Stimulated activated CD8-positive, alpha-beta memory T cell treated with anti-CD3 and anti-CD28 coated beads, Interleukin-4, amount 100 ng/mL, for 1 hour (primary cell): Measurements from ENCODE around the gene BMAL1.

Experiments used
- DNase-seq, 2 donors: peaks; one replicate each; pipeline ENCODE4 v3.0.0-alpha.2; 2020; ENCODE audit warnings: low read depth in 2 of 2, low spot score in 1 of 2

Gene BMAL1

DNA sequence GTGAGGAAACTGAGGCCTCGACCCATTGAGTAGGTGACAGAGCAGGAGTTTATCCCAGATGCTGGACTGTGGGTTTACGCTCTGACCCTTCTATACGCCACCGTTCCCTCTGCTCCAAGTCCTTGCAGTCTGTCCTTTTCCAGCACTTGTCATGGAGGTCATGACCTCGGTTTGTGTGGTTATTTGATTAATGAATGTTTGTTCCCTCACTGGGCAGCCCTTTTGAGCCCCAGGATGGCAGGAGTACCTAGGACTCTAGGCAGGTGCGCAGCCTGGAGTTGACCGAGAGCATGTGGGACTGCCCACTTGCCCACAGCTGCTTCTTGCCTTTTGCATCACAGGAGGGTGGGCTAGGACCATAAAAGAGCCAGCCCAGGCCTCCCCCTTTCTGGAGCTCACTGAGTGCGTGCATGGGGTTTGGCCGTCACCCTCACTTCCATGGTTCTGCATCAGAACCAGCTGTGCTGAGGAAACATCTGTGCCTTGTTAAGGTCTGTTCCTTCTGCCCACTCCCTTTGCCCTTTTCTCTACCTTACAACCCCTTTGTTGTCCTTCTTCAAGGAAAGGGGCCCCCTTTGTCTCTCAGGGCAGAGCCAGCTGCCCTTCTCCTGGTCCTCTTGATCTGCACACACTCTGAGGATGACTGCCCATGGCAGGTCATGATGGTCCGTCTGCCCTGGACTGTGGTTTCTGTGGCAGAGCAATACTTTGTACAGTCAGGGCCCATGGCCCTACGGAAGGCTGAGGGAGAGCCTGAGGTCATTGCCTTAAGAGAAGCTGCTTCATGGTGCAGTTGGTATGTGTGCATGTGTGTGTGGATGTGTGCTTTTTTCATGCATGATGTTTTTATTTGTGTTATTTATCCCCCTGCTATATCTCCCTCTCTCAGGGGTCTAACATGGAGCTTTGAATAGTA, 38.2 kb downstream of the BMAL1 start:
- DNase-seq, result no peak

DNA sequence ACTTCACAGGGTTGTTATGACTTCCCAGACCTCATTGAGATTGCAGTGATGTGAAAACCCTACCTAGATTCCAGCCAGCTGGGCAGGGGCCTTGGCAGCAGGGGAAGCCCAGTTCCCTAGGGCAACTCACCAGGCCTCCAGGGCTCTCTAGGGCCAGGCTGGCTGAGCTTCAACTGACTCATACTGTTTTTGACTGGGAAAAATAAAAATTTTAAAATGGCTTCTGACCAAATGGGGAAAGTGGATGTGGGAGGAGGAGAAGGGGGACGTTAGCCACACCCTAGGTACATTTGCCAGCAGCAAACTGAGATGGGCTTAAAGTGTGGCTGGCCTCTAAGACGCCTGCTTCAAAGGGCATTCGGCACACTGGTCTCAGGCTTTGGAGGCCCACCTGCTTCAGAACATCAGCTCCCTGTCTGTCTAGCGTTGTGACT, 39.0 kb downstream of the BMAL1 start:
- DNase-seq, result no peak

DNA sequence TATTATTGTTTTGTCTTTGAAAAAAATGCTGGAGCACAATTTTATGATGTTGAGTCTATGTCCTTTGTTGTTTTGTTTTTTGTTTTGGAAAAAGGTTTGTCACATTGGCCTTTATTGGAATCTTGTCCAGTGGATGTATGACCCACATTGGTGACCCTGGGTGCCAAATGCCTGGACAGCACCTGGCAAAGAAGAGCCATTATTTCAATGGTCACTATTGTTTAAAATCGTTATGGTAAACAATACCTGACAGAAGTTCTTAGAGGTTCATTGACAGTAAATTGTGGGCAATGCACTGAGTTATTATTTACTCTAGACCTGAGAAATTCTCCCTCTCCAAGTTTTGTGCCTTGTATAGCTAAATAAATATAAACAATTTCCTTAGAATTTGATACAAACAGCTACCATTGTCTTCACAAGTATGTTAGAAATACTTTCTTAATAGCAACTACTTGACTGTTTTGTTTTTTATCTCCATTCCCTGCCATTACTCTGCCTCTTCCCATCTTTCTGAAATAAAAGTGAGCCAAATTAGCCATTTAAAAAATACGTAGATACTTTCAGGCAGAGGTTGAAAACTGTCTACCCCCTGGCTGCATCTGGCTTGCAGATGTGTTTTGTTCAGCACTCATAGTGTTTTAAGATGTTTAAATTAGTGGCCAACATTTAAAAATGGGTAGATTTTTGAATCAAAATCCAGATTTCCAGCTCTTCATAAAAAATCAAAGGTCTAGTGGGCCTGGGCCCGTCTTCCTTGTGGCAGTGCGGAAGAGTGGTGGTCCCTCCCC, 39.9 kb downstream of the BMAL1 start:
- DNase-seq, result no peak

DNA sequence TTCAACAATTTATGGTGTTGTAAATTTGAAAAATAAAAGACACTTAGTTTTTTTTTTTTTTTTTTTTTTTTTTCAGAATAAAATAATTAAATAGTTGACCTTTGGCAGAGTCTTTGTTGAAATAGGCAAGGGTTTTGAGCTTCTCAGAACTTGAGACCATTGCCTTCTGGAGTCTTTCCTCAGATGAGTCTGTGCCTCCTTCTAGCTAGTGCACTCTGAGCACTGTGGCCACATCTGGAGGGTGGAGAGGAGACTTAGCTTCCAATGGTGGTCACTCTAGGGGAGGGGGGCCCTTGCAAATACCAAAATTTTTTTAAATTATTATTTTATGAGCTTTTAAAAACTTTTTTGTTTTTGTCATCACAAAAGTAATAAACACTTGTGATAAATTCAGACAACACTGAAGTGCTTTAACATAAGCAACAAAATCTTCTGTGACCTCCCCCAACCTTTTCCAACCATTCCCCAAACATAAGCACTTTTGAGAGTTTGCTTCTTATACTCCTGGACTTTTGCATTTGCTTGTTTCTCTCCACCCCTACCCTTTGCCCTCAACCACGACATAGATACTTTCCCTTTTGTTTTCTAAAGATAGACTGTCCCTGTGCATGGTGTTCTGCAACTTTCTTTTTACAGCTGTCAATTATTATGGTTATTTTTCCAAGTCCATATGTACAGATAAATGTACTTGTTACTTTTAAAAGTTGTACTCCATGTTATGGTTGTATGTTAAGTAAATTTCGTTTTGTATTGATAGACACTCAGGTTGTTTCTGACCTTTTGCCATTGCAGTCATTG, 41.1 kb downstream of the BMAL1 start:
- DNase-seq, result no peak

DNA sequence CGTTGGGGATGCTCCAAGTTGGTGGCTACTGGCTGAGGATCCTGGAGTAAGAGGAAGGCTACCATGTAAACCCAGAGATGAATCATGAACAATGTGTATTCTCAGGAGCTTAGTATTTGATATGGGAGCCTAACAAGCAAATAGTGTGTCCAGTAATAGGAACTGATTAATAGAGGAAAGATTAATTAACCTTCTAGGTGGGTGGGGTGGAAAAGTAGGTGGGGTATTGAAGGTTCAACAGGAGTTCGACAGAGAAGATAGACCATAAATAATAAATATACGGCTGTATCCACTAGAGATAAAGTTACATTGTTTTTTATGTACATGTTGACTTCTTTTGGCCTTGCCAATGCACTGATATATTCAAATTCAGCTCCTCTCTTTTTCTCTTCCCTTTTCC, 43.1 kb downstream of the BMAL1 start:
- no peak for DNase-seq

DNA sequence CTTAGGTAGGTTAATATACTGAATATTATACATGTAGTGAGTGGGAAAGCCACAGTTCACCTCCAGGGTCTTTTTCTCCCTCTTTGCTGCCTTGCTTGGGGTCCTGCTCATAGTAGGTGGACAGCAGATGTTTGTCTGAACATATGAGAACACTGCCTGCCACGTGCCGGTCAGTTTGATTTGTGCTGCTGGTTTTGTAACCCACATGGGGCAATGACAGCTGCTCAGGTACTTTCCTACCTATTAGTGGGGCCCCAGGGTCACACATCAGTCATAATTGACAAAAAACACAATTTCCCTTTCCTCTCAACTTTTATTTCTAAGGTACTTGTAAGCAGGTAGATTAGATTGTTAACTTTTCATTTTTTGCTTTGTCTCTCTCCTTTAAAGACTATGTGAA, 43.8 kb downstream of the BMAL1 start:
- DNase-seq, result no peak

DNA sequence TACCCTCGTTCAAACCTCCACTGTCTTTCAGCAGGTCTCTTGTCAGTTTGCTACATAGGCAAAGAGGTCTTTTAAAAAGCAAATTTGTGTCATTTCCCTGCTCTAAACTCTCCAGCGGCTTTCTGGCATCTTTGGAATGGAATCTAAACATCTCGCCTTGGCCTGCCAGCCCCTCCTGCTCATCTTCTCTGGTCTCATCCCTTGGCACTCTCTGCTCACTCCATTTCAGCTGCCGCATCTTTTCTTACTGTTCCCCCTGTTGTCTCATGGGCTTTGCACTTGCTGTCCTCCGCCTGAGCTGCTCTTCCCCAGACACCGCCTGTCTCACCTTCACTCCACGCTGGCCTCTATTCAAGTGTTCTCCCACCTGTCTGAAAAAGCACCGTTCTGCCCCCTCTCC, 46.6 kb downstream of the BMAL1 start:
- DNase-seq, result no peak

DNA sequence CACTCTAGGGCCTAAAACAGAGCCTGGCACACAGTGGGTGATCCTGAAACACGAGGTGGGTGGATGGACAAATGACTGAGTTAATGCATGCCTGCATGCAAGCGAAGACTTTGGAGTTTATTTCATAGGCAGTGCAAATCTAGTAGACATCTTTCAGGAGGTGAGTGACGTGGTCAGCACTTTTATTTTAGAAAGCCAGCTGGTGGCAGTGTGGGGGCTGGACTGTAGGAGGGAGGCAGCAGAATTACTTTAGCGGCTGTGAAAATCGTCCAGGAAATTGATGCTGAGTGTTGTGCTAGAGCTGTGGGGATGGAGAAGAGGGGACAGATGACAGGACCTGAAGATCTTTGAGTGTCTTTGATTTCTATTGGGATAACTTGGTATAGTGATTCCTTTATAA, 47.1 kb downstream of the BMAL1 start:
- DNase-seq, result no peak

DNA sequence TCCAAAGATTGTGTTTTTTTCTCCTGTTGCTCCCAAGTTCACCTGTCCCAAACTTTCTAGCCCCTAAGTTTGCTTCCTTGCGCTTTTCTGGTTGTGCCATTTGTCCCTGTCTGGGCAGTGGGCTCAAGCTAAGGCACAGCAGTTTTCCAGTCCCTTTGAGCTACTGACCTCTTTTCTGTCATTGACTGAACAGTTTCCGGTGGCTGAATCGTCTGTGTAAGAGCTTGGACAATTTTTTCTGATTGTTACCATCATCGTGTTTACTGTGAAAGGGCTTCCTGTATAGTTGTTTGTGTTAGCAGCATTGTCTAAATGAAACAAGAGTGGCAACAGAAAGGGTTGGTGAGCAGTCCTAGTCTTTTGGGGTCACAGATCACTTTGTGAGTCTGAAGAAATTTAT, 49.8 kb downstream of the BMAL1 start:
- DNase-seq, result no peak

DNA sequence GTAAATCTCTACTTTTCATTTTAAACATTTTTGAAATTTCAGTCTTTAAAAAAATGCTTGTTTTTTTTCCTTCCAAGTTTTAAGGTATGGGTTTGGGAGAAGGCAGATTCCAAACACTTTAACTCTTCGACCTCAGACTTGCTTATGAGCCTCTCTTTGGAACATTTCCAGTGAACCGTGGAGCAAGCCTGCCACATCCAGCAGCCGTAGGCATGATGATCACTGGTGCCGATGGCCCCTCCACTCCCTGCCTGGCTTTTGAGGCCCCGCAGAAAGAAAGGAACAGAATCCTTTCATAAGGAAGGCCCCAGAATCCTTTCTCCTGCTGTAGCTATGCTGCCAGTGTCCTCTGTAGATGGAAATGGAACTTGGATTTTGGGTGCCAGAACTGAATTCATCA, 50.7 kb downstream of the BMAL1 start:
- DNase-seq, result no peak

DNA sequence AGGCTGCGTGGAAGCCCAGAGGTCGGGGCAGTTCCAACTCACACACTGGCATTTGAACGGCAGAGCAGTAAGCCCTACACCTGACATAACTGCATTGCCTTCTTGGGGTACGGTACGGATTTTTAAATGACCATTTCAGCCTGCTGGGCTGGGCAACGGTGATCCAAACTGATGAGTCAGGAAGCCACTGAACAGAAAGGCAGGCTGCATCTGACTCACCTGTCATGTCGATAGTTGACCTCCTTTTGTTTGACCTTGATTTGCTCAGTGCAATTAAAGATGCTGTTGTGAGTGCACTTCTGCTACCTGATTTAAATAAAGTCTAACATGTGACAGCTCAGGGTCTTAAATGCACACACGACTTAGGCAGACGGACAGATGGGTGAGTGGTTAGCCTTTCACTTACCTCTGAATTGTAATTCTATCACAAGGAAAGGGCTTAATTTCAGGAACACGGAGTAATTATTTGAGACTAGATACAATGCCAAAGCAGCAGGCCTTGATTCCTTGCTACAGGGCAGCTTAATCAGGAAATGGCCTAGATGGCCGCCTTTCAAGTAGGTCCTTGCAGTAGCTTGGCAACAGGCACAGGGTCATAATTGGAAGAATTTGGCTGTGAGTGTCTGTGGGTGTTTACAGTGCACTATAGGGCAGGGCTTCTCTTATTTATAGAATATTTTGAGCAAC, 52.2 kb downstream of the BMAL1 start:
- no peak for DNase-seq

DNA sequence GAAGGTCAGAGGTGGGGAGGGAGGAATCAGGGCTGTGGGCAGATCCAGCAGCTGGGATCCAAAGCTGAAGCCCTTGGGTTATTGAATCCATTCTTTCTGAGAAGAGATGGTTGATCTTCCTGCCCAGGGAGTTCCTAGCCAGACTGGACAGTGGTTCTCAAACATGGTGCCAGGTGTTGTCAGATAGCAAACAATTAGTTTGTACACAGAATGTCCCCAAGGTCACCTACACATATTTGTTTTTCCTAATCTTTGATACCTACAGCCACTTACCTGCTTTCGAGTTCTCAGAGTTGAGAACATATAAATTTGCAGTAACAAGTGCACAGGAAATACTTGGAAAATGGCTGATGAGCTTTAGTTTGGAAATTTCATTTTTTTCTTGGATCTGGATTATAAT, 54.5 kb downstream of the BMAL1 start:
- DNase-seq, result no peak

DNA sequence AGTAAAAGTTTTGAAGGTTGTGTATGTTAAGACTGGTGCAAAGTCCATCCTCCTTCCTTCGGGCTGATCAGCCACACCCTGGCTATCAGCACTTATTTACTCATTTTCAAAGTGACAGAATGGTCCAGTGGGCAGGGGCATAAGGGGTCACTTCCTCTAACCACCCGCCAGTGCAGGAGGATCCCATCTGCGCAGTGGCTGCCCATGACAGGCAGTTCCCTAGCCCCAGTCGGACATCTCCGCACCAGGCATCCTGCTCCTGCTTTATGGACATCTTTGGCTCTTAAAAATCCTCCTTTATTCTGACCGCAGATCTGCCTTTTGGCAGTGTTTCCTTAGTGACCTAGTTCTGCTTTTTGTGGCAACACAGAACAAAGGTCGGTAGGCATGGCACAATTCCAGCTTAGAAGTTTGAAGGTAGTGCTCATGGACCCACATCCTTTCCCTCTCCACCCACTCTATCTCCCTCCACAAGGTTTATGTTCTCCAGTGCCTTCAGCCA, 55.9 kb downstream of the BMAL1 start:
- no peak for DNase-seq

DNA sequence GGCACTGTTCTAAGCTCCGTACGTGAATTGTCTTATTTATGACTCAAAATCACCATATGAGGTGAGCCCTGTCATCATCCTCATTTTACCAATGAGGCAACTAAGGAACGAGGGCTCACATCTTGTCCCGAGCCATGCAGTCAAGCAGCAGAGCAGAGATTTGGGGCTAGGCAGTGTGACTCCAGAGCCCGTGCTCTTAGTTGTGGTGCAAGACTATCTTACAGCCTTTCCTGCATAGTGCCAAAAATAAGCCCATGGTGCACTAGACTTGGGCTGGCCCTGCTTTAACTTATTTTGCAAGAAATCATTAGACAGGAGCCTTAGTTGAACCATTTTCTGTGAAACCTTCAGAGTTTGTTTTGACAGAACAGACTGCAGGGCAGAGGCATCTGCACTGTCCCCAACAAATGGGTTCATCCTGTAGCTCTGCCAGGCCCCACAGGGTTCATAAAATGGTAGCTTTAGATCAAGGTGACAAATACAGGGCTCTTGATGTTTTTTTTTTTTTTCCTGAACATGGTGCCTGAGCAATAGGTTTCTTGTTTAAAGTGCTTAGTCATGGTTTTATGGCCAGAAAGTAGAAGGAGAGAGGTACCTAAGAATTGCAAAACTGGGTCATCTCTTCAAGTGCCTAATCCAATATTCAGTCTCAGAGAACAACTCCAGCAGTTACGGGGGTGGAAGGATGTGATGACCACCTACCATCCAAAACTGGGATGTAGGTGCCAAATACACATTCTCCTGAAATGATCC, 56.6 kb downstream of the BMAL1 start:
- no peak for DNase-seq

DNA sequence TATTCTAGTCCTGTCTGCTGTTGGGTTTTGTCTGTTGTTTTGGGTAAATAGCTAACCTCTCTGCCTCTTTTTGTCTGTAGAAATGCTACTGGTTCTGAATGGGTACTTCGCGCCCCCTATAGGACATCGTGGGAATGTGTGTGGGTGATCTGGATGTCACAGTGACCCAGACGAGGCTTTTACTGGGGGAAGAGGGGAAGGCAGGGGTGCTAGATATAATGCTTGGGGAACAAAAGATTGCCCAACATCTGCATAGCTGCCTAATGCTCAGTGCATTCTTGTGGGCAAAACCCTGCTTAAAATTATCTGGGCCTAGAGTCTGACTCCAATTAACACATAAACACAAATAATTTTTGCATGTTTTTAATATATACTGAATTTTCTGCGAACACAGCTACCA, 57.7 kb downstream of the BMAL1 start:
- peak; percentile 30 to 46 for DNase-seq

DNA sequence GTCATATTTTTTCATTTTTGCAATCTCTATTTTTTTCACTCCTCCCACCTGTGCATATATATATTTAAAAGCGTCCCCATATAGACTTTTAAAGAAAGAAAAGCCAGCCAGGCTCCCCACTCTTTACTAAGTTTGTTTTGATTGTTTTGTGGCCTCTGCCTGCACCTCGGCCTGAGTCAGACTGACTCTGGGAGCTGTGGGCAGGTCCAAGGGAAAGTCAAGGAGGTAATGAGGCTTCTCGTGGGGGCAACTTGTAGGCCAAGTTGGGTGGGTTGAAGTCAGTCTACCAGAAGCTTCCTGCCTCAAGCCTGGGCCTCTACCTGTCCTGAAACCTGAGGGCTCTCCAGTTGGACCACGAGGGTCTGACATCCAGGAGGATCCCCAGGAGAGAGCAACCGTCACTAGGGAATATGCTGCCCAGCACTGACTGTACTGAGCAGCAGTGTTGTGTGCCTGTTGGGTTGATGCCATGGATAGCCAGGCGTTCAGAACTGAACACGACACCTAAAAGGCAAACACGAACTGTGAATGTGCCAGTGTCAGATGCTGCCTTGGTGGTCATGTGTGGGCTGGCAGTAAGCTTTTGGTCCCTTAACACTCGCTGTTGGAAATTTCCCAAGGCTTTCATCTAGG, 58.8 kb downstream of the BMAL1 start:
- no peak for DNase-seq

DNA sequence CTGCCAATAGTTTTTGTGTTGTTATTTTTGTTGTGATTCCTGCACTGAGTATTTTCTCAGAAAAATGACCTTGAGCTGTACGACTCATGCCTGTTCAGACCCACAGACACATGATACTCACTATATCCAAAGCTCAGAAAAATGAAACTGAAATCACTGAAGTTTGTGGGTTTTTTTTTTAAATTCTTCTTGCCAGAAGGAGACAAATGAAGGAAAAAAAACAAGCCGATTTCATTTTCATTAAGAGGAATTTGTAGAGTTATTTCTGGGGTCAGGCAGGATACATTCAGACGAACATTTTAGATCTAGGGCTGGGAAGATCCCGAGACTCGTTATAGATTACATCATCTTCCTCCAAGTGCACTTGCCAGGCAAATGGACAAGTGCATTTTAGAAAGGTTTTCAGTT, 60.4 kb downstream of the BMAL1 start:
- DNase-seq, result no peak

DNA sequence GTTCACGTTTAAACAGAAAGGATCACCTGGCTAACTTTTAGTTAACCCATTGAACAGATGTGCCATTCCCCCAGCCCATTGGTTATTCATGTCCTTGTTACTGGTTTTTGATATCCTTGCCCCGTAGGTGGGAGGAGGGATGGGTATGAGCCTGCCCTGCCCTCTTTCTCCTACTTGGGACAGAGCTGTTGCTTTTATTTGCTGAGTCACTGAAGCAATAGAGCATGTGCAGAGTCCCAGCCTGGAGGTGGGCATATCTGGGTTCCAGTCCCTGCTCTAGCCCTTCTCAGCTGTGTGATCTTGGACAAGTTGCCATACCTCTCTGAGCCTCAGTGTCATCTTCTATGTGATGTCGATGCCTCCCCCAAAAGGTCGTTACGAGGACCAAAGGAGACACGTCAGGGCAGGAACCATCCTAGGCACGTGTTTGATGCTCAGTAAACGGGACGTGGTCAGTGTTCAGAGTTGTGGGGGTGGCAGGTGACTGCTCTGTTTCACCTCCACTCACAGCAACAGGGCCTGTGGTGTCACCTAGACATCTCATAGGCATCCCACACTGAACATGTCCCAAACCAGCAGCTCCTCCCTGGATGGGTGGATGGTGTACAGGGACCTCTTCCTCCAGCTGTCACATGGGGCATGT, 61.0 kb downstream of the BMAL1 start:
- DNase-seq, result no peak
